Endodermal cell (in vitro differentiated cells): ENCODE measurements around the gene PSG2. TPM values are rescaled to one million over a fixed set of nuclear protein-coding genes. Genes with fewer than 3 reads are reported as not detected.
"Not testable (repeated sequence)": the region's sequence is repeated elsewhere in the genome, so short reads cannot be mapped to it uniquely, and the experiment has no call there.

Source experiments
- DNase-seq: peaks from one replicate; pipeline ENCODE4 v3.0.0-alpha.2; 2017
- H3K27ac ChIP-seq: 2 replicates; pipeline ENCODE4 v1.5.1; 2013; ENCODE audit warnings: mild to moderate bottlenecking, low read depth, low read length, moderate library complexity
- H3K27me3 ChIP-seq: 2 replicates; pipeline ENCODE4 v1.6.1; 2013; ENCODE audit warnings: mild to moderate bottlenecking, low read length, moderate library complexity; ENCODE audit not compliant: insufficient read depth, control insufficient read depth, poor library complexity, severe bottlenecking
- H3K36me3 ChIP-seq: 2 replicates; pipeline ENCODE4 v1.7.0; 2013; ENCODE audit warnings: mild to moderate bottlenecking, low read length, moderate library complexity; ENCODE audit not compliant: control insufficient read depth, insufficient read depth
- H3K4me1 ChIP-seq: one replicate; pipeline ENCODE4 v1.7.0; 2013; ENCODE audit warnings: low read length; ENCODE audit not compliant: control insufficient read depth, insufficient read depth
- H3K4me3 ChIP-seq: 2 replicates; pipeline ENCODE4 v1.5.1; 2013; ENCODE audit warnings: mild to moderate bottlenecking, low read length, moderate library complexity
- H3K9ac ChIP-seq: 2 replicates; pipeline ENCODE4 v1.6.1; 2013; ENCODE audit warnings: mild to moderate bottlenecking, low read length, moderate library complexity; ENCODE audit not compliant: poor library complexity, severe bottlenecking; ENCODE audit errors: extremely low read depth
- H3K9me3 ChIP-seq: 2 replicates; pipeline ENCODE4 v1.6.1; 2013; ENCODE audit warnings: mild to moderate bottlenecking, low read length, moderate library complexity; ENCODE audit not compliant: control insufficient read depth
- H3K27ac Mint-ChIP-seq: 2 replicates; pipeline ENCODE4 v1.8.0; 2020; ENCODE audit warnings: mixed read lengths
- H3K27me3 Mint-ChIP-seq: 2 replicates; pipeline ENCODE4 v1.8.0; 2021; ENCODE audit warnings: mild to moderate bottlenecking, mixed read lengths; ENCODE audit not compliant: insufficient read depth
- H3K36me3 Mint-ChIP-seq: 2 replicates; pipeline ENCODE4 v1.8.0; 2020; ENCODE audit warnings: low read depth, mixed read lengths
- H3K4me1 Mint-ChIP-seq: 2 replicates; pipeline ENCODE4 v1.8.0; 2020; ENCODE audit warnings: mixed read lengths
- H3K4me3 Mint-ChIP-seq: 2 replicates; pipeline ENCODE4 v1.8.0; 2020; ENCODE audit warnings: mild to moderate bottlenecking, moderate library complexity, mixed read lengths
- H3K9me3 Mint-ChIP-seq: 2 replicates; pipeline ENCODE4 v1.8.0; 2020; ENCODE audit warnings: mild to moderate bottlenecking, mixed read lengths
- CTCF ChIP-seq: fragments of 200-600 bp; sonication (generic); conservative IDR thresholded peaks from 2 replicates; pipeline ENCODE4 v1.5.0; 2021; ENCODE audit warnings: antibody characterized with exemption, mild to moderate bottlenecking
- WGBS, 2 experiments: methylation state at CpG; one replicate each; pipeline versions ENCODE4 v1.1.5 to v1.1.7; 2013; ENCODE audit warnings: missing lambda C conversion rate in 2 of 2, mixed read lengths in 1 of 2; ENCODE audit not compliant: insufficient coverage in 1 of 2, insufficient read length in 1 of 2; 5-methylcytosine and 5-hydroxymethylcytosine counted together
- total RNA-seq, 2 donors: library from RNA; stranded (reverse); fragmentation: NEBNext Ultra II Directional in 1 of 2; extraction: Animal tissue kit (Norgen Biotek cat#: 25700) in 1 of 2; gene quantifications; 2 replicates in 1 of 2; 3 replicates in 1 of 2; pipeline ENCODE4 v1.2.1, GENCODE V29; 2021

The PSG2 gene
- total RNA-seq, 2 donors from 2014 or later: not detected

- not testable (repeated sequence) for H3K36me3 ChIP-seq, H3K9ac ChIP-seq, H3K9me3 ChIP-seq, H3K27me3 Mint-ChIP-seq, H3K4me1 ChIP-seq, H3K27ac ChIP-seq, H3K4me3 Mint-ChIP-seq, H3K4me1 Mint-ChIP-seq, H3K27ac Mint-ChIP-seq, H3K36me3 Mint-ChIP-seq, H3K4me3 ChIP-seq, H3K27me3 ChIP-seq
- peak; percentile 45 for DNase-seq
- 60 to 80% methylated on average over 1 to 12 of the region's 12 CpGs for WGBS, 2 experiments
- peaks cover 92% of the 10 kb centered on the region for H3K9me3 Mint-ChIP-seq
- TF ChIP-seq CTCF: peak; percentile 42
These were observed 1.8 kb upstream of the PSG2 start for GRCh38 chr19:43084196-43084832.

- not testable (repeated sequence) for H3K4me1 Mint-ChIP-seq, H3K4me3 ChIP-seq, H3K9ac ChIP-seq, H3K27ac ChIP-seq, H3K27ac Mint-ChIP-seq, H3K27me3 ChIP-seq, H3K4me1 ChIP-seq, H3K36me3 ChIP-seq, H3K27me3 Mint-ChIP-seq, H3K36me3 Mint-ChIP-seq, H3K9me3 ChIP-seq, H3K4me3 Mint-ChIP-seq, DNase-seq
- WGBS, 2 experiments: 87% methylated on average over 9 of the region's 9 CpGs; no CpG with 5 or more reads in 1 of the 2 experiments
- H3K9me3 Mint-ChIP-seq: peaks cover 91% of the 10 kb centered on the region
These were observed 1.2 kb upstream of the PSG2 start for GRCh38 chr19:43083721-43084120.

DNA sequence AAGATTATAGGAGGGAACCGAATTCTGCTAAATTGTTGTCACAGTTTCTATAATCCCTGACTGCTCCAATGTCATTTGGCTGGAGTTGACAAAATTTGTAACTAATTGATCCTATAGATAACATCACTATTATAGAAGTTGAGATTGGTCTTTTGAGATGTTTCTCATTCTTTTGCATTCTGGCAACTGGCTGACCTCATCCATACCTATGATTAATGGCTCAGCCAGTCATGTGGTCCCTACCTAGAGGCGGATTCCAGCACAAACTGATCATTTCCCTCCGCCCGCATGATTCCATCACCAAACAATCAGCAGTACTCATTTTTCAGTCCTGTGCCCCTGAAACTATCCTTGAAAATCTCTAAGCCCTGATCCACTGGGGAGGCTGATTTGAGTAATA is 4.2 kb downstream of the PSG2 start:
- Histone ChIP-seq H3K4me1 (no peaks in the 10 kb centered on the region), H3K9me3 (no peaks in the 10 kb centered on the region), H3K27ac (no peak overlapping the region), H3K4me3 (no peak overlapping the region), H3K9ac (no peak overlapping the region), H3K27me3 (no peaks in the 10 kb centered on the region), H3K36me3 (no peaks in the 10 kb centered on the region)
- Mint-ChIP-seq H3K4me1 (no peaks in the 10 kb centered on the region), H3K27ac (no peak overlapping the region), H3K36me3 (no peaks in the 10 kb centered on the region), H3K9me3 (peaks cover 97% of the 10 kb centered on the region), H3K27me3 (no peaks in the 10 kb centered on the region), H3K4me3 (no peak overlapping the region)
- DNase-seq: no peak
- WGBS, 2 experiments: 89% methylated on average over 4 of the region's 4 CpGs; no CpG with 5 or more reads in 1 of the 2 experiments
- TF ChIP-seq CTCF: no peak

- H3K27me3 Mint-ChIP-seq: not testable (repeated sequence)
These were observed 4.6 kb downstream of the PSG2 start for GRCh38 chr19:43077881-43078280.

GRCh38 chr19:43062418-43062817 is 20.1 kb downstream of the PSG2 start:
- not testable (repeated sequence) for H3K27me3 Mint-ChIP-seq, H3K9me3 ChIP-seq, H3K27ac ChIP-seq, H3K36me3 Mint-ChIP-seq, H3K36me3 ChIP-seq, H3K4me3 ChIP-seq, H3K4me3 Mint-ChIP-seq, H3K27me3 ChIP-seq, H3K4me1 Mint-ChIP-seq, H3K4me1 ChIP-seq, H3K9ac ChIP-seq, DNase-seq, H3K27ac Mint-ChIP-seq
- 71 to 77% methylated on average over 3 of the region's 3 CpGs for WGBS, 2 experiments
- H3K9me3 Mint-ChIP-seq: peaks cover 89% of the 10 kb centered on the region

More at GRCh38 chr19:43077881-43078280, 4.6 kb downstream of the PSG2 start:
- H3K9ac ChIP-seq, H3K9me3 ChIP-seq, H3K4me3 Mint-ChIP-seq, H3K27ac ChIP-seq, H3K36me3 ChIP-seq, H3K4me1 ChIP-seq, H3K27me3 ChIP-seq, H3K27ac Mint-ChIP-seq, H3K4me1 Mint-ChIP-seq, H3K4me3 ChIP-seq, H3K36me3 Mint-ChIP-seq, DNase-seq: not testable (repeated sequence)
- H3K9me3 Mint-ChIP-seq: peaks cover 97% of the 10 kb centered on the region
- whole genome bisulfite sequencing, 2 experiments: 83 to 88% methylated on average over 3 to 4 of the region's 4 CpGs

- H3K36me3 Mint-ChIP-seq, H3K9ac ChIP-seq, H3K27me3 Mint-ChIP-seq, H3K27ac ChIP-seq, H3K4me3 Mint-ChIP-seq, H3K4me3 ChIP-seq, H3K36me3 ChIP-seq, H3K27me3 ChIP-seq, H3K27ac Mint-ChIP-seq, H3K4me1 Mint-ChIP-seq, DNase-seq, H3K4me1 ChIP-seq, H3K9me3 ChIP-seq: not testable (repeated sequence)
- peaks cover 89% of the 10 kb centered on the region for H3K9me3 Mint-ChIP-seq
- WGBS, 2 experiments: 57 to 81% methylated on average over 1 to 3 of the region's 3 CpGs
These were observed 21.2 kb downstream of the PSG2 start for GRCh38 chr19:43061326-43061725.
